GM19452 (cell line): ENCODE data around the gene CAMK1.

Source experiments
- ATAC-seq: cut with Tn5 transposase; IDR thresholded peaks from one replicate; pipeline ENCODE4 v1.9.1; 2021; ENCODE audit not compliant: unreplicated experiment

The CAMK1 gene

DNA sequence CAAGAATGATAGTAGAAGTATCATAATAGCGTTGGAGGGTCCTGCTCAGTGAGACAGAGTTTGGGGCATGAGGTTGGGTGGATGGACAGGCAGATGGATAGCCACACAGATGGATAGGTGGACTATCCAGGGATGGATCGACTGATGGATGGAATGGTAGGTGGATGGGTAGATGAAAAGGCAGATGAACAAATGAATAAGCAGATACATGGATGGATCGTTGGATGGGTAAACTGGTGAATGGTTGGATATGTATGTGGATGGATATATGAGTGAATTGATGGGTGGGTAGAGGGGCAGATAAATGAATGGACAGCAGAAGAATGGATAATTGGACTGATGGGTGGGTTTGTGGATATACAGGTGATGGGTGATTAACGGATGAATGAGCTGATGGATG lies 56.6 kb downstream of the CAMK1 start:
- ATAC-seq = no peak

DNA sequence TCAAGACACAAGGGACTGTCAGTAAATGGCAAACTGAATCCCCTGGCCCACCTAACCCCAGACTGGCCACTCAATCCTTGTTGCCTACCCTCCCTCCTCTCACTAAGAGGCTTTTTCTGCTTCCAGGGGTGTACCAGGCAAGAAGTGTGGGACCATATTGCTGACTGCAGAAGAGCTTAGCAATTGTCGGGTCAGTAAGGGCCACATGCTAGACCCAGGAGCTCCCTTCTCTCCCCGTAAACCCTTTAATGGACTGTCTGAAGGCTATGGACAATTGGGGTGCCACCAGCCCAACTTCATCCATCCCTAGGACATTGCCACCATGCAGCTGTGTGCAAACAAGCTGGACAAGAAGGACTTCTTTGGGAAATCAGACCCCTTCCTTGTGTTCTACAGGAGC lies 57.3 kb downstream of the CAMK1 start:
- ATAC-seq = no peak

DNA sequence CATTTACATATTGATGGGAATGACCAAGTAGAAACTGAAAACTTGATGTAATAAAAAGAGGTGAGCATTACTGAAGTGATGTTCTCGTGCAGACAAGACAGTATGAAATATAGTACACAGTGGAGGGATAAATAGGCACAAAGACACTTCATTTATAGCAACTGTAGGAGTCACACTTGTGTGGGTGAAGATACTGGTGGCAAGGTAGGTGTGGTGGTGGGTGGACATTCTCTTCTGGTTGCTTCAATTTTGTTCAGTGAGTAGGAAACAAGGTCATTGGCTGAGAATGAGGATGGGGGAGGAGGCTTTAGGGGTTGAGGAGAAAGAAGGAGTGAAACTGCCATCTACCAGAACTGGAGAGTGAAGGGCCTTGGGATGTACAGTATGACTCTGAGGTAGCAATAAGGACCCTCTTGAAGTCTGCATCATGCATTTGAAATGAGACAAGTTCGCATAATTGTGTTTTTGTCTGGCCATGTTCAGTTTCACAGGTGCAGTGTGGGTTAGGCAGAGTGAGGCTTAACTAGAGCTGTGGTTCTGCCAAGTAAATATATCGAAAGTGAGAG lies 59.5 kb downstream of the CAMK1 start:
- no peak for ATAC-seq
